Measurements from ENCODE around the gene TASOR2.

- TF ChIP-seq POLR2A (IDR thresholded peaks at IDR 0.05; ENCODE audit: low read depth, low read length), result no peak
- no peak for TF ChIP-seq POLR2AphosphoS5 (IDR thresholded peaks at IDR 0.05; ENCODE audit: low read depth, low read length)
These were observed 41.1 kb upstream of the TASOR2 start for GRCh38 chr10:5643346-5644067.

All from GM12892 (cell line).